ENCODE measurements around the gene PKDCC.

Gene PKDCC, protein sequence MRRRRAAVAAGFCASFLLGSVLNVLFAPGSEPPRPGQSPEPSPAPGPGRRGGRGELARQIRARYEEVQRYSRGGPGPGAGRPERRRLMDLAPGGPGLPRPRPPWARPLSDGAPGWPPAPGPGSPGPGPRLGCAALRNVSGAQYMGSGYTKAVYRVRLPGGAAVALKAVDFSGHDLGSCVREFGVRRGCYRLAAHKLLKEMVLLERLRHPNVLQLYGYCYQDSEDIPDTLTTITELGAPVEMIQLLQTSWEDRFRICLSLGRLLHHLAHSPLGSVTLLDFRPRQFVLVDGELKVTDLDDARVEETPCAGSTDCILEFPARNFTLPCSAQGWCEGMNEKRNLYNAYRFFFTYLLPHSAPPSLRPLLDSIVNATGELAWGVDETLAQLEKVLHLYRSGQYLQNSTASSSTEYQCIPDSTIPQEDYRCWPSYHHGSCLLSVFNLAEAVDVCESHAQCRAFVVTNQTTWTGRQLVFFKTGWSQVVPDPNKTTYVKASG

GRCh38 chr2:42047488-42048298 is at the start of gene PKDCC:
TSS of gene PKDCC (plus strand) at chr2:42048021. CDS start at chr2:42048200, 179 bp downstream.
- peak within 1 kb of the TSS; percentile 76 for H3K4me3 ChIP-seq (ENCODE audit: low read depth, low read length)
- no peak for TF ChIP-seq CTCF (IDR thresholded peaks at IDR 0.05; ENCODE audit: low read depth, low read length, missing control alignments)
- in situ Hi-C loops (cut with HindIII; ENCODE audit: low pct_ligation_motif_present, low sequenced_read_pairs), result no loop called here
- H3K36me3 ChIP-seq (replicated peaks), result peaks cover 2% of the 10 kb centered on the region
- no peak for DNase-seq
- peak within 1 kb of the TSS; percentile 57 for H3K27ac ChIP-seq
- no peaks in the 10 kb centered on the region for H3K27me3 ChIP-seq (replicated peaks)

GRCh38 chr2:41998186-41999127 is 49.4 kb upstream of the PKDCC start:
- Histone ChIP-seq H3K27ac (no peak overlapping the region), H3K4me3 (ENCODE audit: low read depth, low read length) (no peak overlapping the region), H3K27me3 (replicated peaks) (no peaks in the 10 kb centered on the region), H3K36me3 (replicated peaks) (no peaks in the 10 kb centered on the region)
- TF ChIP-seq CTCF (IDR thresholded peaks at IDR 0.05; ENCODE audit: low read depth, low read length, missing control alignments), result no peak
- DNase-seq, result no peak
- in situ Hi-C loops (cut with HindIII; ENCODE audit: low pct_ligation_motif_present, low sequenced_read_pairs), result no loop called here

DNA sequence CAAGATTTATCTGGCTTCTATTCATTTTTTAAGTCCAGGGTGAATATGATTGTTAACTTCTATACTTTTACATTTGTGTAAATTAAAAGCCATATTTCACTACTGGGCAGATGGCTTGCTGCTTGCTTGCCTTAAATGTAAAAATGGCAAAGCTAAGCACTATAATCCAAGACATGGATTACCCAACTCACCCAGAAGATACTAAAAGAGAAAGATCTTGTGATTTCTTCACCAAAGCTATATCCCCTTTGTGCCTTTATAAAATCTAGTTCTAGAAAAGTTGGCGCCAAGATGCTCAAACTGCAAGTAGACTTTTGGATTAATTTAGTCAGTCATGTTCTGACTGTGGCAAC is 48.7 kb upstream of the PKDCC start:
- H3K36me3 ChIP-seq (replicated peaks), result no peaks in the 10 kb centered on the region
- H3K27me3 ChIP-seq (replicated peaks), result no peaks in the 10 kb centered on the region
- in situ Hi-C loops (cut with HindIII; ENCODE audit: low pct_ligation_motif_present, low sequenced_read_pairs), result no loop called here
- DNase-seq, result no peak
- TF ChIP-seq CTCF (IDR thresholded peaks at IDR 0.05; ENCODE audit: low read depth, low read length, missing control alignments), result no peak
- H3K4me3 ChIP-seq (ENCODE audit: low read depth, low read length), result no peak overlapping the region
- no peak overlapping the region for H3K27ac ChIP-seq

- in situ Hi-C loops (cut with HindIII; ENCODE audit: low pct_ligation_motif_present, low sequenced_read_pairs), result no loop called here
Observed at GRCh38 chr2:41999592-42000281, 48.1 kb upstream of the PKDCC start.

More at GRCh38 chr2:41999592-42000281, 48.1 kb upstream of the PKDCC start:
- no peak for TF ChIP-seq CTCF (IDR thresholded peaks at IDR 0.05; ENCODE audit: low read depth, low read length, missing control alignments)
- Histone ChIP-seq H3K27ac (no peak overlapping the region), H3K36me3 (replicated peaks) (no peaks in the 10 kb centered on the region), H3K27me3 (replicated peaks) (no peaks in the 10 kb centered on the region), H3K4me3 (ENCODE audit: low read depth, low read length) (no peak overlapping the region)
- no peak for DNase-seq

Measured in brain microvascular endothelial cell (primary cell).